Neural cell (in vitro differentiated cells): Measurements from ENCODE around the gene GSC2. TPM values are rescaled to one million over a fixed set of nuclear protein-coding genes. Genes with fewer than 3 reads are reported as not detected.

Experiments
- H2AFZ ChIP-seq: fragments of 200-600, 300-800 bp; sonication (generic), shearing (Covaris generic); 2 replicates; pipeline ENCODE4 v1.6.0; 2014; ENCODE audit warnings: low read depth, mild to moderate bottlenecking, antibody characterized with exemption, low read length, moderate library complexity
- H3F3A ChIP-seq: fragments of 200-600 bp; shearing (Covaris generic); 2 replicates; pipeline ENCODE4 v1.6.1; 2016; ENCODE audit warnings: mild to moderate bottlenecking, moderate library complexity, mixed read lengths, antibody characterized with exemption, low read length; ENCODE audit not compliant: insufficient read depth, poor library complexity, severe bottlenecking
- H3K27ac ChIP-seq: fragments of 200-600, 300-800 bp; sonication (generic), shearing (Covaris generic); 2 replicates; pipeline ENCODE4 v1.5.1; 2014; ENCODE audit warnings: mild to moderate bottlenecking, low read length, moderate library complexity
- H3K27me3 ChIP-seq: fragments of 300-800, 200-600 bp; sonication (generic), shearing (Covaris generic); 2 replicates; pipeline ENCODE4 v1.6.0; 2014; ENCODE audit warnings: mild to moderate bottlenecking, low read depth, low read length, moderate library complexity; ENCODE audit not compliant: insufficient read depth
- H3K36me3 ChIP-seq: fragments of 300-800, 200-600 bp; sonication (generic), shearing (Covaris generic); 2 replicates; pipeline ENCODE4 v1.5.1; 2014; ENCODE audit warnings: mild to moderate bottlenecking, antibody characterized with exemption, low read length, moderate library complexity; ENCODE audit not compliant: insufficient read depth
- H3K4me2 ChIP-seq: fragments of 300-800, 200-600 bp; sonication (generic), shearing (Covaris generic); 2 replicates; pipeline ENCODE4 v1.6.0; 2014; ENCODE audit warnings: mild to moderate bottlenecking, low read length
- H3K4me3 ChIP-seq: fragments of 300-800, 200-600 bp; sonication (generic), shearing (Covaris generic); 2 replicates; pipeline ENCODE4 v1.5.1; 2014; ENCODE audit warnings: mild to moderate bottlenecking, low read length, moderate library complexity
- H3K79me2 ChIP-seq: fragments of 200-600 bp; shearing (Covaris generic); replicated peaks from 2 replicates; pipeline ENCODE4 v1.6.0; 2014; ENCODE audit warnings: mild to moderate bottlenecking, low read length, moderate library complexity; ENCODE audit not compliant: insufficient read depth
- H3K9ac ChIP-seq: fragments of 300-800, 200-600 bp; sonication (generic), shearing (Covaris generic); 2 replicates; pipeline ENCODE4 v1.6.1; 2016; ENCODE audit warnings: mild to moderate bottlenecking, low read length, mixed read lengths
- H3K9me2 ChIP-seq: fragments of 200-600 bp; shearing (Covaris generic); 2 replicates; pipeline ENCODE4 v1.6.1; 2016; ENCODE audit warnings: mild to moderate bottlenecking, low read length, mixed read lengths; ENCODE audit not compliant: insufficient read depth
- H3K9me3 ChIP-seq: fragments of 200-600, 300-800 bp; sonication (generic), shearing (Covaris generic); 2 replicates; pipeline ENCODE4 v1.6.1; 2016; ENCODE audit warnings: mild to moderate bottlenecking, mixed run types, low read length, moderate library complexity, mixed read lengths
- H4K20me1 ChIP-seq: fragments of 200-600 bp; shearing (Covaris generic); 2 replicates; pipeline ENCODE4 v1.6.1; 2016; ENCODE audit warnings: mild to moderate bottlenecking, mixed run types; ENCODE audit not compliant: insufficient read depth
- EP300 ChIP-seq: fragments of 450-650 bp; conservative IDR thresholded peaks from 2 replicates; pipeline ENCODE4 v1.6.1; 2014; ENCODE audit warnings: antibody characterized with exemption, mild to moderate bottlenecking, moderate library complexity; ENCODE audit not compliant: poor library complexity, severe bottlenecking
- EZH2 ChIP-seq: fragments of 200-600, 300-800 bp; shearing (Covaris generic), sonication (generic); IDR thresholded peaks from 2 replicates; pipeline ENCODE4 v1.6.1; 2014; ENCODE audit warnings: antibody characterized with exemption, low read length, borderline replicate concordance, mild to moderate bottlenecking; ENCODE audit not compliant: insufficient read depth, poor library complexity, severe bottlenecking
- MXI1 ChIP-seq: fragments of 450-650 bp; conservative IDR thresholded peaks from 2 replicates; pipeline ENCODE4 v1.6.1; 2014; ENCODE audit warnings: antibody characterized with exemption, mild to moderate bottlenecking; ENCODE audit not compliant: poor library complexity, severe bottlenecking
- POLR2AphosphoS5 ChIP-seq: IDR thresholded peaks from 2 replicates; pipeline ENCODE4 v1.6.1; 2012
- RAD21 ChIP-seq: fragments of 450-650 bp; conservative IDR thresholded peaks from 2 replicates; pipeline ENCODE4 v1.6.1; 2014; ENCODE audit warnings: antibody characterized with exemption, mild to moderate bottlenecking, moderate library complexity
- SMC3 ChIP-seq: fragments of 450-650 bp; conservative IDR thresholded peaks from 2 replicates; pipeline ENCODE4 v1.6.1; 2014; ENCODE audit warnings: antibody characterized with exemption, mild to moderate bottlenecking, moderate library complexity; ENCODE audit not compliant: poor library complexity
- TAF1 ChIP-seq: IDR thresholded peaks from 2 replicates; pipeline ENCODE4 v1.6.1; 2012; ENCODE audit warnings: low read depth
- polyA plus RNA-seq: library from polyadenylated mRNA; depleted of rRNA; stranded (reverse); fragments of >200 nt; gene quantifications from 2 replicates; pipeline ENCODE4 v1.2.3, GENCODE V29; 2014
- TF ChIP-seq, protein P1 (sequence below): fragments of 450-650 bp; IDR thresholded peaks from 2 replicates; pipeline ENCODE4 v1.5.1; 2014; ENCODE audit warnings: antibody characterized with exemption, mild to moderate bottlenecking, moderate library complexity; ENCODE audit not compliant: poor library complexity, severe bottlenecking
- TF ChIP-seq, protein P2 (sequence below): IDR thresholded peaks from 2 replicates; pipeline ENCODE4 v1.6.1; 2012; ENCODE audit warnings: borderline replicate concordance

The GSC2 gene
- polyA plus RNA-seq, 1 donor from 2014 or later, result not detected

DNA sequence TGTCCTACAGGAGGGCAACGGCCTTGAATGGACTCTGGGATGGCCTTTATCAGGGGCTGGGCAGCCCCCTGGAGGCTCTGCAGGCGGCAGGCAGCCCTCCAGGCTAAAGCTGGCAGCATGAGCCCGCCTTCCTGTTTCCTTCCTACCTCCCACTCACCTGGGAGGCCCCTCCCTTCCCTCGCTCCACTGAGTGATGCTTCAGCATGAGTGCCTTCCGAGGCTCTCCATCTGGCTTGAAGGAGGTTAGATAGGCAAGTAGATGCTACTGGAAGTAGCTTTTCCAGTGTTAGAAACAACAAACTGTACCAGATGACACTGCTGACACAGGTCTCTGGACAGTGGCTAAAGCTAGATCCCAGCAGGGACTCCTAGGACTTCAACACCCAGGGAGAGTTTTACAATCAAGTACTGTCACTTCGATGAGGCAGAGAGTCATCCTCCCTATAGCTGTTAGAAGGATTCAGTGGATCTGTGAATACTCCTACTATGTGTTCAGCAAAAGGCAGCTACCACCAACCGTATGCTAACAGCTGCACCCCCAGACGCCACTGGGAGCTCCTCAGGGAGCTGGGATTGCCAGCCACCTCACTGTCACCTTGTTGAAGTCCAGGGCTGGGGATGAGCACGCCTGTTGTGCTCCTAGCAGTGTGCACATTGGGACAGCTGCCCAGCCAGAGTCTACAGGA lies 32.5 kb upstream of the GSC2 start:
- Histone ChIP-seq H3K36me3 (no peaks in the 10 kb centered on the region), H3K9me3 (no peaks in the 10 kb centered on the region), H3K9ac (no peak overlapping the region), H3K27ac (no peak overlapping the region), H3K4me3 (no peak overlapping the region), H2AFZ (no peak overlapping the region), H3F3A (no peaks in the 10 kb centered on the region), H4K20me1 (no peaks in the 10 kb centered on the region), H3K4me2 (no peak overlapping the region), H3K79me2 (no peaks in the 10 kb centered on the region), H3K9me2 (no peaks in the 10 kb centered on the region), H3K27me3 (no peaks in the 10 kb centered on the region)
- TF ChIP-seq, protein P1, sequence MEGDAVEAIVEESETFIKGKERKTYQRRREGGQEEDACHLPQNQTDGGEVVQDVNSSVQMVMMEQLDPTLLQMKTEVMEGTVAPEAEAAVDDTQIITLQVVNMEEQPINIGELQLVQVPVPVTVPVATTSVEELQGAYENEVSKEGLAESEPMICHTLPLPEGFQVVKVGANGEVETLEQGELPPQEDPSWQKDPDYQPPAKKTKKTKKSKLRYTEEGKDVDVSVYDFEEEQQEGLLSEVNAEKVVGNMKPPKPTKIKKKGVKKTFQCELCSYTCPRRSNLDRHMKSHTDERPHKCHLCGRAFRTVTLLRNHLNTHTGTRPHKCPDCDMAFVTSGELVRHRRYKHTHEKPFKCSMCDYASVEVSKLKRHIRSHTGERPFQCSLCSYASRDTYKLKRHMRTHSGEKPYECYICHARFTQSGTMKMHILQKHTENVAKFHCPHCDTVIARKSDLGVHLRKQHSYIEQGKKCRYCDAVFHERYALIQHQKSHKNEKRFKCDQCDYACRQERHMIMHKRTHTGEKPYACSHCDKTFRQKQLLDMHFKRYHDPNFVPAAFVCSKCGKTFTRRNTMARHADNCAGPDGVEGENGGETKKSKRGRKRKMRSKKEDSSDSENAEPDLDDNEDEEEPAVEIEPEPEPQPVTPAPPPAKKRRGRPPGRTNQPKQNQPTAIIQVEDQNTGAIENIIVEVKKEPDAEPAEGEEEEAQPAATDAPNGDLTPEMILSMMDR, result no peak
- no peak for TF ChIP-seq EP300
- TF ChIP-seq EZH2, result no peak
- no peak for TF ChIP-seq RAD21
- TF ChIP-seq SMC3, result no peak
- TF ChIP-seq MXI1, result no peak
- TF ChIP-seq, protein P2, sequence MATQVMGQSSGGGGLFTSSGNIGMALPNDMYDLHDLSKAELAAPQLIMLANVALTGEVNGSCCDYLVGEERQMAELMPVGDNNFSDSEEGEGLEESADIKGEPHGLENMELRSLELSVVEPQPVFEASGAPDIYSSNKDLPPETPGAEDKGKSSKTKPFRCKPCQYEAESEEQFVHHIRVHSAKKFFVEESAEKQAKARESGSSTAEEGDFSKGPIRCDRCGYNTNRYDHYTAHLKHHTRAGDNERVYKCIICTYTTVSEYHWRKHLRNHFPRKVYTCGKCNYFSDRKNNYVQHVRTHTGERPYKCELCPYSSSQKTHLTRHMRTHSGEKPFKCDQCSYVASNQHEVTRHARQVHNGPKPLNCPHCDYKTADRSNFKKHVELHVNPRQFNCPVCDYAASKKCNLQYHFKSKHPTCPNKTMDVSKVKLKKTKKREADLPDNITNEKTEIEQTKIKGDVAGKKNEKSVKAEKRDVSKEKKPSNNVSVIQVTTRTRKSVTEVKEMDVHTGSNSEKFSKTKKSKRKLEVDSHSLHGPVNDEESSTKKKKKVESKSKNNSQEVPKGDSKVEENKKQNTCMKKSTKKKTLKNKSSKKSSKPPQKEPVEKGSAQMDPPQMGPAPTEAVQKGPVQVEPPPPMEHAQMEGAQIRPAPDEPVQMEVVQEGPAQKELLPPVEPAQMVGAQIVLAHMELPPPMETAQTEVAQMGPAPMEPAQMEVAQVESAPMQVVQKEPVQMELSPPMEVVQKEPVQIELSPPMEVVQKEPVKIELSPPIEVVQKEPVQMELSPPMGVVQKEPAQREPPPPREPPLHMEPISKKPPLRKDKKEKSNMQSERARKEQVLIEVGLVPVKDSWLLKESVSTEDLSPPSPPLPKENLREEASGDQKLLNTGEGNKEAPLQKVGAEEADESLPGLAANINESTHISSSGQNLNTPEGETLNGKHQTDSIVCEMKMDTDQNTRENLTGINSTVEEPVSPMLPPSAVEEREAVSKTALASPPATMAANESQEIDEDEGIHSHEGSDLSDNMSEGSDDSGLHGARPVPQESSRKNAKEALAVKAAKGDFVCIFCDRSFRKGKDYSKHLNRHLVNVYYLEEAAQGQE, result no peak
- TF ChIP-seq POLR2AphosphoS5, result no peak
- TF ChIP-seq TAF1, result no peak

DNA sequence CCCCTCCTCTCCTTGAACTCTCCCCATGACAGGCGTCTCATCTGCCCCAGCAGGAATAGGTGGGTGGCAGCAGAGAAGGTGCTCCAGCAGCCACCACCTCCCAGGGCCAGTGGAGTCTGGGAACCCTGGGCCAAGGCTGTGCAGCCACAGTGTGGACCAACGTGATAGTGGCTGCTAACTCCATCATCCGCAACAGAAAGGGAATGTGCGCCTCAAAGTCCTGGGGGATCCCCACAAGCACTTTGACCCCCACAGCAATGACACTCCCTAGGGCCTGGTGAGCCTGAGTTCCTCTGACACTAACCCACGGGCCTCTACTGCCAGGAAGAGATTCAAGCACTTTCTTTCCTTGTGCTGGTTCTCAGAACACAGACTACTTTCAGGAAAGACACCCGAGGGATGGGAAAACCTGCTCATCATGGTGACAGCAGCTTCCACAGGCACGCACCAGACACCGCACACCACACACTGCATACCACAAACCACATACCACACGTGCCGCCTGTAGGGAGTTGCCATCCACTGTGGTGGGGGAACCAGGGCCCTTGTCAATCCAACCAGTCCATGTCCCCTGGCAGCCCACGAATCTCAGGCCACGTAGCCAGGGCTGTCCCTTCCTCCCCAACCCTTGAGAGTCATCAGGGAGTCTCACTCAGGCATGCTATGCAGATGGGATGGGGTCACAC lies 31.8 kb upstream of the GSC2 start:
- Histone ChIP-seq H4K20me1 (no peaks in the 10 kb centered on the region), H3K79me2 (no peaks in the 10 kb centered on the region), H3K9ac (no peak overlapping the region), H3K4me3 (no peak overlapping the region), H3F3A (no peaks in the 10 kb centered on the region), H3K9me2 (no peaks in the 10 kb centered on the region), H3K36me3 (no peaks in the 10 kb centered on the region), H3K4me2 (no peak overlapping the region), H2AFZ (no peak overlapping the region), H3K9me3 (no peaks in the 10 kb centered on the region), H3K27me3 (no peaks in the 10 kb centered on the region), H3K27ac (no peak overlapping the region)
- TF ChIP-seq, protein P2, result no peak
- TF ChIP-seq RAD21 (no peak), MXI1 (no peak), POLR2AphosphoS5 (no peak), EP300 (no peak), SMC3 (no peak), TAF1 (no peak), EZH2 (no peak)
- TF ChIP-seq, protein P1, result no peak
